Trophoblast cell (in vitro differentiated cells and primary cell): Measurements from ENCODE around the gene ARHGAP23.
"Not testable (repeated sequence)": the region's sequence is repeated elsewhere in the genome, so short reads cannot be mapped to it uniquely, and the experiment has no call there.

ENCODE experiments used
- DNase-seq, 2 donors: peaks; one replicate each; pipeline ENCODE4 v3.0.0-alpha.2; 2016
- H2AFZ ChIP-seq: 2 replicates; pipeline ENCODE4 v1.6.1; 2013; ENCODE audit warnings: low read length, moderate library complexity, mild to moderate bottlenecking; ENCODE audit not compliant: insufficient read depth, poor library complexity
- H2AK5ac ChIP-seq: 2 replicates; pipeline ENCODE4 v1.6.1; 2013; ENCODE audit warnings: mild to moderate bottlenecking, low read length
- H2BK120ac ChIP-seq: 2 replicates; pipeline ENCODE4 v1.6.1; 2013; ENCODE audit warnings: low read length, mild to moderate bottlenecking, moderate library complexity; ENCODE audit not compliant: insufficient read depth, poor library complexity
- H2BK12ac ChIP-seq: 2 replicates; pipeline ENCODE4 v1.6.1; 2013; ENCODE audit warnings: mild to moderate bottlenecking, low read length, moderate library complexity
- H2BK5ac ChIP-seq: 2 replicates; pipeline ENCODE4 v1.6.1; 2013; ENCODE audit warnings: low read length, low read depth, moderate library complexity, mild to moderate bottlenecking; ENCODE audit not compliant: poor library complexity
- H3K14ac ChIP-seq: 2 replicates; pipeline ENCODE4 v1.6.1; 2013; ENCODE audit warnings: mild to moderate bottlenecking, low read length
- H3K18ac ChIP-seq: 2 replicates; pipeline ENCODE4 v1.6.1; 2013; ENCODE audit warnings: mild to moderate bottlenecking, low read length
- H3K23ac ChIP-seq: 2 replicates; pipeline ENCODE4 v1.6.1; 2013; ENCODE audit warnings: low read length
- H3K27ac ChIP-seq: 2 replicates; pipeline ENCODE4 v1.5.1; 2013; ENCODE audit warnings: low read depth, mild to moderate bottlenecking, inconsistent platforms, low read length, moderate library complexity
- H3K27me3 ChIP-seq: 2 replicates; pipeline ENCODE4 v1.6.1; 2013; ENCODE audit warnings: inconsistent platforms, mild to moderate bottlenecking, low read length, moderate library complexity; ENCODE audit not compliant: insufficient read depth
- H3K36me3 ChIP-seq, 2 experiments: 1 replicate in 1 of 2; 2 replicates in 1 of 2; pipeline ENCODE4 v1.6.1; 2013; ENCODE audit warnings: low read length in 2 of 2, mild to moderate bottlenecking in 2 of 2, moderate library complexity in 1 of 2; ENCODE audit not compliant: insufficient read depth in 2 of 2, control insufficient read depth in 1 of 2
- H3K4ac ChIP-seq: 2 replicates; pipeline ENCODE4 v1.6.1; 2013; ENCODE audit warnings: low read depth, mild to moderate bottlenecking, low read length, moderate library complexity
- H3K4me1 ChIP-seq, 2 experiments: 1 replicate in 1 of 2; 2 replicates in 1 of 2; pipeline ENCODE4 v1.6.1; 2013; ENCODE audit warnings: low read length in 2 of 2, mild to moderate bottlenecking in 2 of 2, moderate library complexity in 1 of 2; ENCODE audit not compliant: insufficient read depth in 2 of 2, control insufficient read depth in 1 of 2
- H3K4me2 ChIP-seq: 2 replicates; pipeline ENCODE4 v1.6.1; 2013; ENCODE audit warnings: inconsistent platforms, mild to moderate bottlenecking, low read length, moderate library complexity
- H3K4me3 ChIP-seq: 2 replicates; pipeline ENCODE4 v1.5.1; 2013; ENCODE audit warnings: mild to moderate bottlenecking, low read depth, low read length, inconsistent platforms
- H3K79me1 ChIP-seq: one replicate; pipeline ENCODE4 v1.6.1; 2013; ENCODE audit warnings: low read length
- H3K79me2 ChIP-seq: 2 replicates; pipeline ENCODE4 v1.6.1; 2013; ENCODE audit warnings: low read length, mild to moderate bottlenecking; ENCODE audit not compliant: control insufficient read depth, insufficient read depth, poor library complexity
- H3K9ac ChIP-seq: 2 replicates; pipeline ENCODE4 v1.6.1; 2013; ENCODE audit warnings: mild to moderate bottlenecking, low read length
- H3K9me3 ChIP-seq: 2 replicates; pipeline ENCODE4 v1.6.1; 2013; ENCODE audit warnings: low read depth, mild to moderate bottlenecking, control low read depth, inconsistent platforms, low read length; ENCODE audit not compliant: insufficient read depth
- H4K12ac ChIP-seq: 2 replicates; pipeline ENCODE4 v1.6.1; 2013; ENCODE audit warnings: low read depth, mild to moderate bottlenecking, low read length, moderate library complexity
- H4K8ac ChIP-seq: 2 replicates; pipeline ENCODE4 v1.6.1; 2013; ENCODE audit warnings: low read depth, mild to moderate bottlenecking, low read length, moderate library complexity
- H4K91ac ChIP-seq: one replicate; pipeline ENCODE4 v1.6.1; 2013; ENCODE audit warnings: low read depth, mild to moderate bottlenecking, low read length, moderate library complexity
- WGBS: extraction: QIAGEN DNeasy Blood & Tissue Kit; methylation state at CpG from one replicate; pipeline ENCODE4 v1.1.7; 2013; ENCODE audit warnings: missing lambda C conversion rate; ENCODE audit not compliant: insufficient read length, insufficient coverage; ENCODE audit errors: extremely low coverage; 5-methylcytosine and 5-hydroxymethylcytosine counted together

Gene ARHGAP23

DNA sequence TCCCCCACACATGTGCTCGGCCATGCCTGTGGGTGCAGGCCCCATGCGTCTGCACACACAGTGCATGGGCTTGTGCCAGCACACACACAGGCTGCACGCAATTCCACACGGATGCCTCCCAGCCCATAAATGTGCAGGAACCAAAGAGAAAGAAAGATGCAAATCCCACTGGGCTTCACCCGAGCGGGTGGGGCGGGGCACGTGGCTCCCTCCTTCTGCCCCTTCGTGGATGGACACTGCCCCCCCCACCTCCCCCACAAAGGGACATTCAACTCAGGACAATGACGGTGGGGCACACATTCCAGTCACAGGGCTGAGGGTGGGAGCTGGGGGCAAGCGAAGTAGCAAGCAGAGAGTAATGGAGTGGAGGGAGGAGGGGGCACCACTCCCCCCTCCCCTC lies 102.6 kb downstream of the ARHGAP23 start:
- H3K9me3 ChIP-seq, H3K36me3 ChIP-seq, H3K23ac ChIP-seq, H3K4me1 ChIP-seq, H3K18ac ChIP-seq, H4K8ac ChIP-seq, H2BK120ac ChIP-seq, H2AFZ ChIP-seq, H3K4me2 ChIP-seq, H2AK5ac ChIP-seq, H2BK5ac ChIP-seq, H4K91ac ChIP-seq, H4K12ac ChIP-seq, H3K79me2 ChIP-seq, H3K14ac ChIP-seq, H2BK12ac ChIP-seq, H3K4me3 ChIP-seq, H3K9ac ChIP-seq, H3K4ac ChIP-seq, H3K79me1 ChIP-seq, DNase-seq, H3K27ac ChIP-seq, H3K27me3 ChIP-seq: not testable (repeated sequence)
- WGBS: no CpG with 5 or more reads among the region's 11 CpGs

DNA sequence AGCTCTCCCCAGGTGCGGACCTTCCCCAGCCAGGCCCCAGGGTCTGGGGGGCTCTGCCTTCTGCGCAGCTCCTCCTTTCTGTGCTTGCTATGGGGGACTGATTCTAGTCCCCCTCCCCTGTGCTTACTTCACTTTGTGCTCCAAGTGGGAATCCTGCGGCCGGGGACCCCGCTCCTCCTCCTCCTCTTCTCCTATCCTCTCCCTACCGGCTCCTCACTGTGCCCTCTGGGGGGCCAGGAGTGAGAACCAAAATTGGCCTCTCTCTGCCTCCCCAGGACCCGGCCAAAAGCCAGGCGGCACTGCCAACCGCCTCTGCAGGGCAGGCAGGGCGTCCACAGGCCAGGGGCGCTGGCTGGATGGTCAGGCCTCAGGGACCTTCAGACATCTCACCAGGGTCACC lies 103.5 kb downstream of the ARHGAP23 start:
- not testable (repeated sequence) for H3K79me2 ChIP-seq, H3K4me3 ChIP-seq, H2AK5ac ChIP-seq, H3K27me3 ChIP-seq, H4K8ac ChIP-seq, H3K4me2 ChIP-seq, H3K23ac ChIP-seq, H3K27ac ChIP-seq, H4K12ac ChIP-seq, H2AFZ ChIP-seq, DNase-seq, H2BK120ac ChIP-seq, H2BK12ac ChIP-seq, H3K9me3 ChIP-seq, H3K9ac ChIP-seq, H3K18ac ChIP-seq, H3K79me1 ChIP-seq, H3K14ac ChIP-seq, H4K91ac ChIP-seq, H3K4ac ChIP-seq, H2BK5ac ChIP-seq, H3K36me3 ChIP-seq, H3K4me1 ChIP-seq
- WGBS: no CpG with 5 or more reads among the region's 11 CpGs

- Histone ChIP-seq H4K8ac (no peak overlapping the region), H3K4ac (no peak overlapping the region), H3K79me1 (no peaks in the 10 kb centered on the region), H4K91ac (no peak overlapping the region), H3K4me3 (no peak overlapping the region), H3K9ac (no peak overlapping the region), H3K9me3 (no peaks in the 10 kb centered on the region), H3K4me2 (no peak overlapping the region), H2BK12ac (no peak overlapping the region), H3K36me3 (no peaks in the 10 kb centered on the region), H3K14ac (no peak overlapping the region), H3K27me3 (no peaks in the 10 kb centered on the region), H2AK5ac (no peak overlapping the region), H2BK5ac (no peak overlapping the region), H3K79me2 (no peaks in the 10 kb centered on the region), H4K12ac (no peak overlapping the region), H3K27ac (no peak overlapping the region), H2BK120ac (no peak overlapping the region), H3K18ac (no peak overlapping the region), H2AFZ (no peak overlapping the region), H3K23ac (no peak overlapping the region), H3K4me1 (no peaks in the 10 kb centered on the region)
- no peak for DNase-seq
- no CpG with 5 or more reads among the region's 16 CpGs for WGBS
Measured at GRCh38 chr17:38532451-38532850, 104.2 kb downstream of the ARHGAP23 start.

DNA sequence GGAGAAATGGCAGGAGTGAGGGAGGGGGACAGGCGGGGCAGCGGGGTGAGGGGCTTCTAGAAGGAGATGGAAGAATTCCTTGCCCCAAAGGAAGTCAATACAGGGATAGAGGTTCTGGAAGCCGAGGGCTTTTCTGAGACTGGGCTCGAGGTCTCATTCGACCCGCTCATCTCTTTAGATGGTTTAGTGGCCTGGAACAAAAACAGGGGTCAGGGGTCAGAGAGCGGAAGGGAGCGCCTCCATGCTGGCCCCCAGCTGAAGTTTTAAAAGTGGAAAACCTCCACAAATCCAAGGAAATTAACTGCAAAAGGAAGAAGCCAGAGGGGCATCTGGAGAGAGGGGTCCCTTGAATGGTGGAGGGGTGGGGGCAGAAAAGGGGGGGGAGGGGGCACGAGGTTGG lies 105.0 kb downstream of the ARHGAP23 start:
- Histone ChIP-seq H4K91ac (no peak overlapping the region), H2BK5ac (no peak overlapping the region), H3K14ac (no peak overlapping the region), H3K36me3 (no peaks in the 10 kb centered on the region), H3K9ac (no peak overlapping the region), H4K12ac (no peak overlapping the region), H2AFZ (no peak overlapping the region), H3K79me1 (no peaks in the 10 kb centered on the region), H4K8ac (no peak overlapping the region), H3K23ac (no peak overlapping the region), H3K9me3 (no peaks in the 10 kb centered on the region), H2AK5ac (no peak overlapping the region), H3K79me2 (no peaks in the 10 kb centered on the region), H2BK12ac (no peak overlapping the region), H3K4me2 (no peak overlapping the region), H3K27me3 (no peaks in the 10 kb centered on the region), H3K4me1 (no peaks in the 10 kb centered on the region), H3K18ac (no peak overlapping the region), H2BK120ac (no peak overlapping the region), H3K4me3 (no peak overlapping the region), H3K27ac (no peak overlapping the region), H3K4ac (no peak overlapping the region)
- WGBS: no CpG with 5 or more reads among the region's 9 CpGs
- DNase-seq: no peak
